ENCODE results near the gene DIS3L2. TPM values are rescaled to one million over a fixed set of nuclear protein-coding genes. Genes with fewer than 3 reads are reported as not detected.

DIS3L2 gene
- total and polyA plus RNA-seq, 2 experiments from 2014 or later = 15.2 to 25.3 TPM

DNA sequence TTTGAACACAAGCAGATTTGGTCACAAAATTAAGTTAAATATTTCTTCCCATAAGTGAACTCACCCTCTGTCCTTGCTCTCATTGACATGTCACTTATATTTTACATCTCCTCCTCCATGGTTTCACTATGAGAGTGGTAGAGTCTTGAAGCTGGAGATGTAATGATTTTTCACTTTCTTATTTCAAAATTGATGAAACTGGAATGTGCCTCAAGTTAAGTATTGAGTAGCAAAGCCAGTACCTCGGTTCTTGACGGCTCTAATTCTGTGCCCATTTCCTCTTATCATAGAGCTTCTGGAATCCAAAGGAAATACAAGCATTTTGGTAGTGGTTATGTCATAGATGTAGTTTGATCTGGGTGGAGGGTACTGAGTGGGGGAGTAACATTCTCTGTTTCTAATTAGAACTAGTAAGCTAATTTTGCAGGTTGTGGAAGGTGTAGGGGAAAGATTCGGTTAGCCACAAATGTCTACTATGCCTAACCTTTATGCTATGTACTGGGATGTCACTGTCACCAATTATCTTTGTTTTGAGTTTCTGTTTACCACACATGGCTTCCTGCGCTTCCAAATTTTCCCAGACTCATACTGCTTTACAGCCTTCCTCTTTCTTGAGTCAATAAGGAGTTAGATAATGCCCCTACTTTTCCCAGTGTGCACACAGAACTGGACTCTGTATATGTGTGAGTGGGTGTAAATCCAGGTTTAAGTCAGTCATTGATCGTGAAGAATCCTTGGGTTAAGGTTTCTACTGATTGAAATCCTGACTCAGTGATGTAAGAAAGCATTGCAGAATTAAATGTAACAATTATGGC lies 96.8 kb downstream of the DIS3L2 start:
- H3K4me1 ChIP-seq (ENCODE audit: insufficient read depth) = peaks cover 9% of the 10 kb centered on the region
- Mint-ChIP-seq H3K9me3 (no peaks in the 10 kb centered on the region; the same call in 2 of the 3 replicates), H3K36me3 (ENCODE audit: low read depth) (no peaks in the 10 kb centered on the region; the same call in 2 of the 3 replicates), H3K4me3 (no peak overlapping the region), H3K27ac (no peak overlapping the region), H3K4me1 (peaks cover 11% of the 10 kb centered on the region; the same call in 2 of the 3 replicates), H3K27me3 (ENCODE audit: insufficient read depth, low read depth, poor library complexity) (peaks cover 4% of the 10 kb centered on the region)
- H3K36me3 ChIP-seq (ENCODE audit: insufficient read depth) = no peaks in the 10 kb centered on the region
- no peak overlapping the region for H2AFZ ChIP-seq
- no peak overlapping the region for H3K4me2 ChIP-seq
- H3K27ac ChIP-seq (ENCODE audit: low read depth) = no peak overlapping the region
- H3K9me2 ChIP-seq (ENCODE audit: insufficient read depth) = no peaks in the 10 kb centered on the region
- no peaks in the 10 kb centered on the region for H4K20me1 ChIP-seq (replicated peaks; ENCODE audit: insufficient read depth)
- H3F3A ChIP-seq (replicated peaks; ENCODE audit: low read depth) = no peaks in the 10 kb centered on the region
- H3K79me2 ChIP-seq (replicated peaks; ENCODE audit: insufficient read depth) = peaks cover 6% of the 10 kb centered on the region; the same call in 1 of the 2 replicates
- no peak overlapping the region for H3K4me3 ChIP-seq
- DNase-seq (ENCODE audit: low spot score) = no peak
- TF ChIP-seq, protein P1, sequence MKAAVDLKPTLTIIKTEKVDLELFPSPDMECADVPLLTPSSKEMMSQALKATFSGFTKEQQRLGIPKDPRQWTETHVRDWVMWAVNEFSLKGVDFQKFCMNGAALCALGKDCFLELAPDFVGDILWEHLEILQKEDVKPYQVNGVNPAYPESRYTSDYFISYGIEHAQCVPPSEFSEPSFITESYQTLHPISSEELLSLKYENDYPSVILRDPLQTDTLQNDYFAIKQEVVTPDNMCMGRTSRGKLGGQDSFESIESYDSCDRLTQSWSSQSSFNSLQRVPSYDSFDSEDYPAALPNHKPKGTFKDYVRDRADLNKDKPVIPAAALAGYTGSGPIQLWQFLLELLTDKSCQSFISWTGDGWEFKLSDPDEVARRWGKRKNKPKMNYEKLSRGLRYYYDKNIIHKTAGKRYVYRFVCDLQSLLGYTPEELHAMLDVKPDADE (IDR thresholded peaks at IDR 0.05) = no peak
- TF ChIP-seq NANOG (IDR thresholded peaks at IDR 0.05; ENCODE audit: borderline replicate concordance) (no peak), POLR2AphosphoS5 (IDR thresholded peaks at IDR 0.05; ENCODE audit: low read depth) (no peak), ZNF331 (CRISPR knock-in tag; IDR thresholded peaks at IDR 0.05; ENCODE audit: low read depth) (no peak), CTCF (conservative IDR thresholded peaks at IDR 0.05; ENCODE audit: low read depth in 2 of 2) (no peak)
- H3K27me3 ChIP-seq (ENCODE audit: insufficient read depth) = no peaks in the 10 kb centered on the region
- ATAC-seq = no peak

GRCh38 chr2:232058931-232059330 lies 97.4 kb downstream of the DIS3L2 start:
- Histone ChIP-seq H3K9me2 (ENCODE audit: insufficient read depth) (no peaks in the 10 kb centered on the region), H3K27me3 (ENCODE audit: insufficient read depth) (no peaks in the 10 kb centered on the region), H3K4me2 (no peak overlapping the region), H4K20me1 (replicated peaks; ENCODE audit: insufficient read depth) (no peaks in the 10 kb centered on the region), H3K36me3 (ENCODE audit: insufficient read depth) (no peaks in the 10 kb centered on the region), H3K4me3 (no peak overlapping the region), H3K79me2 (replicated peaks; ENCODE audit: insufficient read depth) (peaks cover 6% of the 10 kb centered on the region; the same call in 1 of the 2 replicates), H2AFZ (no peak overlapping the region), H3F3A (replicated peaks; ENCODE audit: low read depth) (no peaks in the 10 kb centered on the region), H3K4me1 (ENCODE audit: insufficient read depth) (peaks cover 6% of the 10 kb centered on the region; the same call in 1 of the 2 replicates), H3K27ac (ENCODE audit: low read depth) (no peak overlapping the region)
- Mint-ChIP-seq H3K36me3 (ENCODE audit: low read depth) (no peaks in the 10 kb centered on the region; the same call in 2 of the 3 replicates), H3K4me3 (no peak overlapping the region), H3K27ac (no peak overlapping the region), H3K27me3 (ENCODE audit: insufficient read depth, low read depth, poor library complexity) (peaks cover 4% of the 10 kb centered on the region), H3K9me3 (no peaks in the 10 kb centered on the region; the same call in 2 of the 3 replicates), H3K4me1 (peaks cover 6% of the 10 kb centered on the region; the same call in 2 of the 3 replicates)
- ATAC-seq (no peak), DNase-seq (ENCODE audit: low spot score) (no peak)
- TF ChIP-seq JUNB (IDR thresholded peaks at IDR 0.05; ENCODE audit: unreplicated experiment) = no peak
- TF ChIP-seq STAT1 (IDR thresholded peaks at IDR 0.05; ENCODE audit: unreplicated experiment) = no peak
- no peak for TF ChIP-seq POLR2AphosphoS5 (IDR thresholded peaks at IDR 0.05; ENCODE audit: low read depth)
- TF ChIP-seq EZH2phosphoT487 (IDR thresholded peaks at IDR 0.05; ENCODE audit: unreplicated experiment) = no peak
- TF ChIP-seq ZNF114 (CRISPR knock-in tag; IDR thresholded peaks at IDR 0.05) = no peak
- TF ChIP-seq, protein P2, sequence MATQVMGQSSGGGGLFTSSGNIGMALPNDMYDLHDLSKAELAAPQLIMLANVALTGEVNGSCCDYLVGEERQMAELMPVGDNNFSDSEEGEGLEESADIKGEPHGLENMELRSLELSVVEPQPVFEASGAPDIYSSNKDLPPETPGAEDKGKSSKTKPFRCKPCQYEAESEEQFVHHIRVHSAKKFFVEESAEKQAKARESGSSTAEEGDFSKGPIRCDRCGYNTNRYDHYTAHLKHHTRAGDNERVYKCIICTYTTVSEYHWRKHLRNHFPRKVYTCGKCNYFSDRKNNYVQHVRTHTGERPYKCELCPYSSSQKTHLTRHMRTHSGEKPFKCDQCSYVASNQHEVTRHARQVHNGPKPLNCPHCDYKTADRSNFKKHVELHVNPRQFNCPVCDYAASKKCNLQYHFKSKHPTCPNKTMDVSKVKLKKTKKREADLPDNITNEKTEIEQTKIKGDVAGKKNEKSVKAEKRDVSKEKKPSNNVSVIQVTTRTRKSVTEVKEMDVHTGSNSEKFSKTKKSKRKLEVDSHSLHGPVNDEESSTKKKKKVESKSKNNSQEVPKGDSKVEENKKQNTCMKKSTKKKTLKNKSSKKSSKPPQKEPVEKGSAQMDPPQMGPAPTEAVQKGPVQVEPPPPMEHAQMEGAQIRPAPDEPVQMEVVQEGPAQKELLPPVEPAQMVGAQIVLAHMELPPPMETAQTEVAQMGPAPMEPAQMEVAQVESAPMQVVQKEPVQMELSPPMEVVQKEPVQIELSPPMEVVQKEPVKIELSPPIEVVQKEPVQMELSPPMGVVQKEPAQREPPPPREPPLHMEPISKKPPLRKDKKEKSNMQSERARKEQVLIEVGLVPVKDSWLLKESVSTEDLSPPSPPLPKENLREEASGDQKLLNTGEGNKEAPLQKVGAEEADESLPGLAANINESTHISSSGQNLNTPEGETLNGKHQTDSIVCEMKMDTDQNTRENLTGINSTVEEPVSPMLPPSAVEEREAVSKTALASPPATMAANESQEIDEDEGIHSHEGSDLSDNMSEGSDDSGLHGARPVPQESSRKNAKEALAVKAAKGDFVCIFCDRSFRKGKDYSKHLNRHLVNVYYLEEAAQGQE (IDR thresholded peaks at IDR 0.05; ENCODE audit: unreplicated experiment) = no peak
- TF ChIP-seq, protein P1 (IDR thresholded peaks at IDR 0.05) = no peak
- TF ChIP-seq NANOG (IDR thresholded peaks at IDR 0.05; ENCODE audit: borderline replicate concordance) = no peak
- TF ChIP-seq CREB1 (CRISPR knock-in tag; IDR thresholded peaks at IDR 0.05; ENCODE audit: low read depth) = no peak
- no peak for TF ChIP-seq EZH2 (IDR thresholded peaks at IDR 0.05; ENCODE audit: low read depth, unreplicated experiment)
